A549 treated with DMSO at 1 μM for 4 hours (cell line): ENCODE results near the gene PIGP. TPM values are rescaled to one million over a fixed set of nuclear protein-coding genes. Genes with fewer than 3 reads are reported as not detected.

ENCODE experiments used
- total RNA-seq: library from RNA; stranded (reverse); fragments of 200-300 nt; extraction: Qiagen RNA extraction; gene quantifications from 5 replicates; pipeline ENCODE4 v1.2.3, GENCODE V29; 2022; ENCODE audit warnings: low read depth

Gene PIGP
- total RNA-seq, result 11.8 to 18.2 TPM (median 16.9 TPM) in 5 replicates

GRCh38 chr21:37072988-37073416 is at the start of gene PIGP, which contains the start of gene TTC3:
Gene PIGP, minus strand, starts transcription at chr21:37073071. Its CDS starts 556 bp downstream, at chr21:37072515.
Gene TTC3, plus strand, starts transcription at chr21:37073254. Its CDS starts 14,004 bp downstream, at chr21:37087258.

Other genes starting within 250 kb of the PIGP start
- gene HLCS, start 106.4 kb downstream of the PIGP start, total RNA-seq, result 5.5 to 8.8 TPM (median 8.1 TPM) in 5 replicates
- gene RIPPLY3, start 66.4 kb downstream of the PIGP start, total RNA-seq, result 0.38 to 0.93 TPM (median 0.70 TPM) in 5 replicates
- gene TTC3, start 183 bp upstream of the PIGP start, total RNA-seq, result 29.5 to 43.2 TPM (median 35.3 TPM) in 5 replicates
- gene VPS26C, start 194.3 kb upstream of the PIGP start, total RNA-seq, result 25.5 to 33.2 TPM (median 29.2 TPM) in 5 replicates